ENCODE measurements around the gene RDH13. TPM values are rescaled to one million over a fixed set of nuclear protein-coding genes. Genes with fewer than 3 reads are reported as not detected.
"Not testable (repeated sequence)": the region's sequence is repeated elsewhere in the genome, so short reads cannot be mapped to it uniquely, and the experiment has no call there.

The RDH13 gene
- total RNA-seq, 5 donors from 2014 or later (not counting 1 experiment from before 2014, with no cell fraction given) = 12.4 to 35.8 (median 21.6) TPM

DNA sequence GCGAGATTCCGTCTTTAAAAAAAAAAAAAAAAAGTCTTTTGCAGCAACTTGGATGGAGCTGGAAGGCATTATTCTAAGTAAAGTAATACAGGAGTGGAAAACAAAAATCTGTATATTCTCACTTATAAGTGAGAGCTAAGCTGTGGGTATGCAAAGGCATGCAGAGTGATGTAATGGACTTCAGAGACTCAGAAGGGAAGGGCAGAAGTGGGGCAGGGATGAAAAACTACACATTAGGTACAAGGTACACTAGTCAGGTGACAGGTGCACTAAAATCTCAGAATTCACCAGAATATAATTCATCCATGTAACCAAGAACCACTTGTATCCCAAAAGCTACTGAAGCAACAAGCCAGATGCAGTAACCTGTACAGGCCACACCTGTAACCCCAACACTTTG is 26.9 kb downstream of the RDH13 start:
- Mint-ChIP-seq H3K36me3 (peaks cover 6% of the 10 kb centered on the region), H3K9me3 (no peaks in the 10 kb centered on the region), H3K4me3 (no peak overlapping the region), H3K27ac (no peak overlapping the region), H3K27me3 (peaks cover 0 to 4% of the 10 kb centered on the region in 2 donors), H3K4me1 (peaks cover under 1 to 6% (median 3%) of the 10 kb centered on the region in 3 donors)
- no peak overlapping the region for H3K27ac ChIP-seq (ENCODE audit: low read length)
- H3K4me3 ChIP-seq (ENCODE audit: control insufficient read depth in 1 of 2, extremely low read depth in 1 of 2, low read length in 1 of 2) = no peak overlapping the region
- DNase-seq = no peak
- H3K9me3 ChIP-seq = no peaks in the 10 kb centered on the region
- POLR2A ChIA-PET = interaction anchor here in 1 of 2 donors (0.7 kb wide), 1 partner anchor 169 kb away, joined by 7 read pairs; no protein-coding TSS in a partner anchor
- no CpG with 5 or more reads among the region's 2 CpGs for WGBS (ENCODE audit: insufficient coverage)
- CTCF ChIA-PET = interaction anchor here in 1 of 2 donors (0.7 kb wide), 1 partner anchor 431 kb away, joined by 3 read pairs; no protein-coding TSS in a partner anchor
- no peaks in the 10 kb centered on the region for H3K36me3 ChIP-seq (ENCODE audit: control insufficient read depth in 2 of 2, extremely low read depth in 1 of 2, insufficient read depth in 1 of 2, low read length in 1 of 2)
- ATAC-seq (replicated peaks in 1 of 4) = no peak
- H3K27me3 ChIP-seq (replicated peaks in 1 of 2; ENCODE audit: control insufficient read depth in 2 of 2, extremely low read depth in 1 of 2, insufficient read depth in 2 of 2, low read length in 1 of 2) = peaks cover 0 to 6% of the 10 kb centered on the region in 2 experiments
- peaks cover 0 to 1% of the 10 kb centered on the region in 2 experiments for H3K4me1 ChIP-seq (ENCODE audit: control insufficient read depth in 1 of 2, extremely low read depth in 1 of 2, insufficient read depth in 2 of 2, low read length in 2 of 2)

GRCh38 chr19:55034751-55035150 is 28.2 kb downstream of the RDH13 start:
- Mint-ChIP-seq H3K4me3 (no peak overlapping the region), H3K9me3 (no peaks in the 10 kb centered on the region), H3K36me3 (peaks cover 4% of the 10 kb centered on the region), H3K27me3 (peaks cover 0 to 4% of the 10 kb centered on the region in 2 donors), H3K4me1 (peaks cover 0 to 1% (median under 1%) of the 10 kb centered on the region in 3 donors), H3K27ac (no peak overlapping the region)
- Histone ChIP-seq H3K4me1 (ENCODE audit: control insufficient read depth in 1 of 2, extremely low read depth in 1 of 2, insufficient read depth in 2 of 2, low read length in 2 of 2) (peaks cover 0 to 2% of the 10 kb centered on the region in 2 experiments), H3K4me3 (ENCODE audit: control insufficient read depth in 1 of 2, extremely low read depth in 1 of 2, low read length in 1 of 2) (no peak overlapping the region), H3K27me3 (replicated peaks in 1 of 2; ENCODE audit: control insufficient read depth in 2 of 2, extremely low read depth in 1 of 2, insufficient read depth in 2 of 2, low read length in 1 of 2) (peaks cover 0 to 6% of the 10 kb centered on the region in 2 experiments), H3K9me3 (no peaks in the 10 kb centered on the region), H3K27ac (ENCODE audit: low read length) (no peak overlapping the region), H3K36me3 (ENCODE audit: control insufficient read depth in 2 of 2, extremely low read depth in 1 of 2, insufficient read depth in 1 of 2, low read length in 1 of 2) (no peaks in the 10 kb centered on the region)
- DNase-seq = no peak
- ChIA-PET POLR2A (interaction anchor here in 1 of 2 donors (0.6 kb wide), 1 partner anchor 378 kb away, joined by 3 read pairs; no protein-coding TSS in a partner anchor), CTCF (no interaction called here)
- ATAC-seq (replicated peaks in 1 of 4) = no peak
- 83% methylated on average over 7 of the region's 13 CpGs for WGBS (ENCODE audit: insufficient coverage)

DNA sequence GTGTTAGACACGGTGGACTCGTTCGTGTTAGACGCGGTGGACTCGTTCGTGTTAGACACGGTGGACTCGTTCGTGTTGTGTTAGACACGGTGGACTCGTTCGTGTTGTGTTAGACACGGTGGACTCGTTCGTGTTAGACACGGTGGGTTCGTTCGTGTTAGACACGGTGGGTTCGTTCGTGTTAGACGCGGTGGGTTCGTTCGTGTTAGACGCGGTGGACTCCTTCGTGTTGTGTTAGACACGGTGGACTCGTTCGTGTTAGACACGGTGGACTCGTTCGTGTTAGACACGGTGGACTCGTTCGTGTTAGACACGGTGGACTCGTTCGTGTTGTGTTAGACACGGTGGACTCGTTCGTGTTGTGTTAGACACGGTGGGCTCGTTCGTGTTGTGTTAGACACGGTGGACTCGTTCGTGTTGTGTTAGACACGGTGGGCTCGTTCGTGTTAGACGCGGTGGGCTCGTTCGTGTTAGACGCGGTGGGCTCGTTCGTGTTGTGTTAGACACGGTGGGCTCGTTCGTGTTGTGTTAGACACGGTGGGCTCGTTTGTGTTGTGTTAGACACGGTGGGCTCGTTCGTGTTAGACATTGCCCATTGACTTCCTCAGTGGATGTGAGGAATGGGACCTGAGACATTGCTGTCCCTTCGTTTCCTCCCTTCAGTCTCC is 29.8 kb downstream of the RDH13 start:
- POLR2A ChIA-PET; H3K36me3 ChIP-seq (ENCODE audit: control insufficient read depth in 2 of 2, extremely low read depth in 1 of 2, insufficient read depth in 1 of 2, low read length in 1 of 2); CTCF ChIA-PET; H3K4me1 Mint-ChIP-seq; ATAC-seq (replicated peaks in 1 of 4); H3K9me3 ChIP-seq; H3K27me3 ChIP-seq (replicated peaks in 1 of 2; ENCODE audit: control insufficient read depth in 2 of 2, extremely low read depth in 1 of 2, insufficient read depth in 2 of 2, low read length in 1 of 2); H3K4me1 ChIP-seq (ENCODE audit: control insufficient read depth in 1 of 2, extremely low read depth in 1 of 2, insufficient read depth in 2 of 2, low read length in 2 of 2); H3K36me3 Mint-ChIP-seq; H3K27ac ChIP-seq (ENCODE audit: low read length); H3K4me3 ChIP-seq (ENCODE audit: control insufficient read depth in 1 of 2, extremely low read depth in 1 of 2, low read length in 1 of 2); H3K27ac Mint-ChIP-seq; H3K9me3 Mint-ChIP-seq; H3K27me3 Mint-ChIP-seq; DNase-seq; H3K4me3 Mint-ChIP-seq: not testable (repeated sequence)
- WGBS (ENCODE audit: insufficient coverage) = 94% methylated on average over 19 of the region's 70 CpGs

DNA sequence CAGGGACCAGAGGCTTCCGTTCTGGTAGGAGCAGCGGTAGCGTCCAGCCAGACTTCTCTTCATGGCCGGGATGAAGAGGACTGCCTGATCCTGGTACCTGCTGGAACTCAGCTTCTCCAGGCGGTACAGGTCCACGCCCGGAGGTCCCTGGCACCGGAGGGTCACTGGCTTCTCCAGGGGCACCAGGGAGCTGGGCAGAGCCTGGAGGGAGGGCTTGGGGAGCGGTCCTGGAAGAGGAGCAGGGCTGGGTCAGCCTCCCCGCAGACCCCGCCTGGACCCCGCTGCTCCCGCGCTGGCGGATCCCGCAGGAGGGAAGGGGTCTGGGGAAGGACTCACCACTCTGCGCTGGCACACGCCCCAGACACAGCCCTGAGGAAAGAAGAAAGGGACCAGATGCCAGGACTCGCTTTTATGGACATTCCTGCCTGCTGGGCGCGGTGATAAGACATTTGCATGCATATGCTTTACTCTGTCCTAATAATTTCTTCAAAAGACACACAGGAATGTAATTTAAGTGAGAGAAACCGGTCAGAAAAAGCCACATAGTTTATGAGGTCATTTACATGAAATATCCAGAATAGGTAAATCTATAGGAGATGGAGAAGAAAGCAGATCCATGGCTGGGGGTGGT is 30.7 kb downstream of the RDH13 start:
- no peaks in the 10 kb centered on the region for H3K36me3 ChIP-seq (ENCODE audit: control insufficient read depth in 2 of 2, extremely low read depth in 1 of 2, insufficient read depth in 1 of 2, low read length in 1 of 2)
- H3K4me1 Mint-ChIP-seq = peaks cover 0 to 4% (median 0%) of the 10 kb centered on the region in 3 donors
- H3K36me3 Mint-ChIP-seq = peaks cover 4% of the 10 kb centered on the region
- peaks cover 0 to 4% of the 10 kb centered on the region in 2 donors for H3K27me3 Mint-ChIP-seq
- H3K4me1 ChIP-seq (ENCODE audit: control insufficient read depth in 1 of 2, extremely low read depth in 1 of 2, insufficient read depth in 2 of 2, low read length in 2 of 2) = peaks cover 0 to 7% of the 10 kb centered on the region in 2 experiments
- POLR2A ChIA-PET = no interaction called here
- WGBS (ENCODE audit: insufficient coverage) = 96% methylated on average over 18 of the region's 22 CpGs
- ATAC-seq (replicated peaks in 1 of 4) = no peak
- H3K4me3 ChIP-seq (ENCODE audit: control insufficient read depth in 1 of 2, extremely low read depth in 1 of 2, low read length in 1 of 2) = no peak overlapping the region
- H3K27ac ChIP-seq (ENCODE audit: low read length) = no peak overlapping the region
- no peak for DNase-seq
- no peaks in the 10 kb centered on the region for H3K9me3 ChIP-seq
- peaks cover 0 to 6% of the 10 kb centered on the region in 2 experiments for H3K27me3 ChIP-seq (replicated peaks in 1 of 2; ENCODE audit: control insufficient read depth in 2 of 2, extremely low read depth in 1 of 2, insufficient read depth in 2 of 2, low read length in 1 of 2)
- no peak overlapping the region for H3K4me3 Mint-ChIP-seq
- CTCF ChIA-PET = no interaction called here
- no peak overlapping the region for H3K27ac Mint-ChIP-seq
- no peaks in the 10 kb centered on the region for H3K9me3 Mint-ChIP-seq

GRCh38 chr19:55031178-55031577 is 31.8 kb downstream of the RDH13 start:
- WGBS (ENCODE audit: insufficient coverage) = 91% methylated on average over 7 of the region's 7 CpGs
- DNase-seq (no peak), ATAC-seq (replicated peaks in 1 of 4) (no peak)
- peaks cover 2% of the 10 kb centered on the region in 3 donors for H3K9me3 Mint-ChIP-seq
- H3K4me3 Mint-ChIP-seq = no peak overlapping the region
- H3K27me3 Mint-ChIP-seq = peaks cover 0 to 4% of the 10 kb centered on the region in 2 donors
- H3K27ac Mint-ChIP-seq = no peak overlapping the region
- Histone ChIP-seq H3K27me3 (replicated peaks in 1 of 2; ENCODE audit: control insufficient read depth in 2 of 2, extremely low read depth in 1 of 2, insufficient read depth in 2 of 2, low read length in 1 of 2) (peaks cover 0 to 6% of the 10 kb centered on the region in 2 experiments), H3K4me1 (ENCODE audit: control insufficient read depth in 1 of 2, extremely low read depth in 1 of 2, insufficient read depth in 2 of 2, low read length in 2 of 2) (peaks cover 0 to 7% of the 10 kb centered on the region in 2 experiments), H3K4me3 (ENCODE audit: control insufficient read depth in 1 of 2, extremely low read depth in 1 of 2, low read length in 1 of 2) (no peak overlapping the region), H3K9me3 (no peaks in the 10 kb centered on the region), H3K27ac (ENCODE audit: low read length) (no peak overlapping the region), H3K36me3 (ENCODE audit: control insufficient read depth in 2 of 2, extremely low read depth in 1 of 2, insufficient read depth in 1 of 2, low read length in 1 of 2) (no peaks in the 10 kb centered on the region)
- ChIA-PET POLR2A (no interaction called here), CTCF (no interaction called here)
- peaks cover 4% of the 10 kb centered on the region for H3K36me3 Mint-ChIP-seq
- H3K4me1 Mint-ChIP-seq = peaks cover 1 to 5% (median 3%) of the 10 kb centered on the region in 3 donors

DNA sequence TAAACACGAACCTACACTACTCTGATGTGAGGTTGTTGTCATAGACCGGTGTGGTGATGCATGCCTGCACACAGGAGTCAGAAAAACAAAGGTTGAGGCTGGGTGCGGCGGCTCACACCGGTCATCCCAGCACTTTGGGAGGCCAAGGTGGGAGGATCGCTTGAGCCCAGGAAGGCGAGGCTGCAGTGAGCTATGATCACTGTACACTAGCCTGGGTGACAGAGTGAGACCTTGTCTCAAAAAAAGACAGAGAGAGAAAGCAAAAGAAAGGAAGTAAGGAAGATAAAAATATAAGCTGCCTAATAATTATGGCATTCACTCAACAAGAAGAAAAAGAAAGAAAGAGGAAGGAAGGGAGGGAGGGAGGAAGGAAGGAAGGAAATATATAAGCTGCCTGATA is 34.2 kb downstream of the RDH13 start:
- ChIA-PET POLR2A (interaction anchor here in 1 of 2 donors (0.6 kb wide), 1 partner anchor 17 kb away, joined by 8 read pairs; no protein-coding TSS in a partner anchor), CTCF (interaction anchor here in 1 of 2 donors (0.6 kb wide), 1 partner anchor 1145 kb away, joined by 6 read pairs; no protein-coding TSS in a partner anchor)
- peaks cover 0 to 6% of the 10 kb centered on the region in 2 experiments for H3K27me3 ChIP-seq (replicated peaks in 1 of 2; ENCODE audit: control insufficient read depth in 2 of 2, extremely low read depth in 1 of 2, insufficient read depth in 2 of 2, low read length in 1 of 2)
- DNase-seq (no peak), ATAC-seq (replicated peaks in 1 of 4) (no peak)
- H3K36me3 ChIP-seq (ENCODE audit: control insufficient read depth in 2 of 2, extremely low read depth in 1 of 2, insufficient read depth in 1 of 2, low read length in 1 of 2) = no peaks in the 10 kb centered on the region
- no peak overlapping the region for H3K27ac Mint-ChIP-seq
- 95% methylated on average over 4 of the region's 7 CpGs for WGBS (ENCODE audit: insufficient coverage)
- peaks cover 5 to 10% (median 7%) of the 10 kb centered on the region in 3 donors for H3K9me3 Mint-ChIP-seq
- no peaks in the 10 kb centered on the region for H3K36me3 Mint-ChIP-seq
- H3K4me3 Mint-ChIP-seq = no peak overlapping the region
- peaks cover 4 to 8% (median 5%) of the 10 kb centered on the region in 3 donors for H3K4me1 Mint-ChIP-seq
- peaks cover 0 to 7% of the 10 kb centered on the region in 2 experiments for H3K4me1 ChIP-seq (ENCODE audit: control insufficient read depth in 1 of 2, extremely low read depth in 1 of 2, insufficient read depth in 2 of 2, low read length in 2 of 2)
- no peak overlapping the region for H3K27ac ChIP-seq (ENCODE audit: low read length)
- no peaks in the 10 kb centered on the region for H3K9me3 ChIP-seq
- no peak overlapping the region for H3K4me3 ChIP-seq (ENCODE audit: control insufficient read depth in 1 of 2, extremely low read depth in 1 of 2, low read length in 1 of 2)
- no peaks in the 10 kb centered on the region for H3K27me3 Mint-ChIP-seq
